GM18508 (cell line): ENCODE measurements around the gene SRPRB.

ENCODE experiments used
- ATAC-seq: cut with Tn5 transposase; IDR thresholded peaks from one replicate; pipeline ENCODE4 v1.9.1; 2021; ENCODE audit warnings: moderate number of reproducible peaks; ENCODE audit not compliant: insufficient read depth, unreplicated experiment

The SRPRB gene

GRCh38 chr3:133840055-133840737 is 34.6 kb downstream of the SRPRB start:
- no peak for ATAC-seq

DNA sequence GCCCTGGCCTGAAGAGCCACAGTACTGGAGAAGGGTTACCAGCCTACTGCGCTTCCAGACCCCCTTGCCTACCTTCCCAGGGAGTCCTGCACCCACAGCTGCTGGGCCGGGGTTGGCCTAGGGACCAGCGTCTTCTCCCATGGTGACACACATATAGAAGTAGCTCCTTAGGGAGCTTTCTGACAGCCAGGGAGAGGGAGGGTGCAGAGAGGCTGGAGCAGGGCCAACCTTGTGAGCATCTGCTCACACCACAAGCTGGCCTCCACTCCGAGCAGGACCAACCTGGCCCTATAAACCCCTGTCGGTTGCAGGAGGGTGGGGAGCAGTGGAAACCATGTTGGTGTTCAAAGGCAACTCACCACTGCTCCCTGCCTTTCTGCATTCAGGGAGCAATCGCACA is 35.2 kb downstream of the SRPRB start:
- no peak for ATAC-seq

DNA sequence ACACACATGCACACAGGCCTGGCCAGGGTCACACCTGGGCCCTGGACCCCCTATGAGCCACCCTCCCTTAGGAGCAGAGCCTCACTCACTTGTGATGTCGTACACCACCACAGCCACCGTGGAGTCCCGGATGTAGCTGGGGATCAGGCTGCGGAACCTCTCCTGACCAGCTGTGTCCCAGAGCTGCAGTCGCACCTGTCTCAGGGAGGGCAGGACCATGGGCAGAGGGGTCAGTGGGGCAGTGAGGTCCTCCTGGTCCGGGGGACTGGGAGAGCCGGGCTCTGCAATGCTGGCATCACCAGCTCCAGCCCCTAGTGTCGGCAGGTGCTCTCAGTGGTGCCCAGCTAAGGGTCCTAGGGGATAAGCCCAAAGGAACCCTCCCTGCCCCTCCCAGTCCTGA is 35.6 kb downstream of the SRPRB start:
- no peak for ATAC-seq

DNA sequence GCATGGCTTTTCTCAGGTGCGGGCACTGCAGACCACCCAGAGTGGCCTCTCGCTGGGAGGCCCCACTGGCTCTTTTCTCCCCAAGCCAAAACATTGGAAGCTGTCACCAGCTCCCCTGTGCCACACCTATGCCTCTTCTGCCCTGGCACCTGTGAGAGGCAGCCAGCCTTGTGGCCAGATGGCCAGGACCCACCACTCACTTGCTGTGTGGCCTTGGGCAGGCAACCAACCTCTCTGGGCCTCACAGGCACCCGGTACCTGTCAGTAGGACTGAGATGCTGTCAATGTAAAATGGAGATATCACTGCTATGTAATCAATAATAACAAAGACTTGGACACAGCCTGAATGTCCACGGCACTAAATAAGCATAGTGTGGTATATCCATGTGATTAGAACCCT is 36.5 kb downstream of the SRPRB start:
- ATAC-seq: no peak

- ATAC-seq: no peak
Observed at GRCh38 chr3:133843634-133844033, 38.0 kb downstream of the SRPRB start.

GRCh38 chr3:133845127-133845526 is 39.5 kb downstream of the SRPRB start:
- no peak for ATAC-seq

GRCh38 chr3:133849346-133849745 is 43.7 kb downstream of the SRPRB start:
- no peak for ATAC-seq

- no peak for ATAC-seq
Observed at GRCh38 chr3:133850034-133850433, 44.4 kb downstream of the SRPRB start.

DNA sequence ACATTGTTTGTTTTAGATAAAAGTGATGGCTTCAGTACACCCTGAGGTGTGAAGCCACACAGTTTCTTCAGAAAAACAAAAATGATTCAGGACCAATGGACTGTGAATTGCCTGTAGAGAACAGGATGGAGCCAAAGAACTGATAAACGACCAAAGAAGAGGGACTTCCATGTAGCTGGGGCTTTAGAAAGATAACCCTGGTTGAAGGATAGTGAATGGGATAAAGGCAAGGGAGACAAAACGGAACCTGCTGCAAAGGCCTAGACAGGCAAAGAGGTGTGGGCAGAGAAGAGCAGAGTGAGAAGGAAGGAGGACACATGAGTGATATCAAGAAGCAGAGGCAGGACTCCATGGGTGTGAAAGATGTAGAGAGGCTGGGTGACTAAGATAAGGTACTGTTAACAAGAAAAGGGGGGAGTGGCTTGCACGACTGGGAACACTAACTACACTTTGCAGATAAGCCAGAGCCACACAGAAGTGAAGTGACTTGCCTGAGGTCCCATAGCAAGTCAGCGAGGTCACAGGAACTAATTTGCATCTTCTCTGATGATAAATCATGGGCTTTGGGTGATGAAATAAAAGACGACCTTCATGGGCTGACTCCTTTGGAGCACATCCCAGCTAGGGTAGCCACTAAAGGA is 45.8 kb downstream of the SRPRB start:
- no peak for ATAC-seq

DNA sequence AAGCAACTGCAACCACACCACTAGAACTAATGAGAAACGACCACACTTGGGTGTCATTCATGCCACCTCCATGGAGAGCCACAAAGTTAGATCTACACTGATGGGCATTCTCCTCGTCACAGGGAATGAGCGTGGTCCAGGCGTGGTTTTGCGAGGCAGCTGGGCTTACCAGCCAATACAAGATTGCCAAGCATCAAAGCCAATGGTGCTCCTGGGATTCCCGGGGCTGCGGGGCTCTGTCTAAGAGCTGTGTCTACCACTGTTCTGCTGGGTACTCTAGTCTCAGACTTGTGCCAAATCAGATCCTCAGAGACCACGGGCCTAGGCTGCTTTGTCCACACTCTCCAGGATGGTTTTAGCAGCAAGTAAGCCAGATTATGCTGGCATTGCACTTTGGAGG is 46.3 kb downstream of the SRPRB start:
- no peak for ATAC-seq

DNA sequence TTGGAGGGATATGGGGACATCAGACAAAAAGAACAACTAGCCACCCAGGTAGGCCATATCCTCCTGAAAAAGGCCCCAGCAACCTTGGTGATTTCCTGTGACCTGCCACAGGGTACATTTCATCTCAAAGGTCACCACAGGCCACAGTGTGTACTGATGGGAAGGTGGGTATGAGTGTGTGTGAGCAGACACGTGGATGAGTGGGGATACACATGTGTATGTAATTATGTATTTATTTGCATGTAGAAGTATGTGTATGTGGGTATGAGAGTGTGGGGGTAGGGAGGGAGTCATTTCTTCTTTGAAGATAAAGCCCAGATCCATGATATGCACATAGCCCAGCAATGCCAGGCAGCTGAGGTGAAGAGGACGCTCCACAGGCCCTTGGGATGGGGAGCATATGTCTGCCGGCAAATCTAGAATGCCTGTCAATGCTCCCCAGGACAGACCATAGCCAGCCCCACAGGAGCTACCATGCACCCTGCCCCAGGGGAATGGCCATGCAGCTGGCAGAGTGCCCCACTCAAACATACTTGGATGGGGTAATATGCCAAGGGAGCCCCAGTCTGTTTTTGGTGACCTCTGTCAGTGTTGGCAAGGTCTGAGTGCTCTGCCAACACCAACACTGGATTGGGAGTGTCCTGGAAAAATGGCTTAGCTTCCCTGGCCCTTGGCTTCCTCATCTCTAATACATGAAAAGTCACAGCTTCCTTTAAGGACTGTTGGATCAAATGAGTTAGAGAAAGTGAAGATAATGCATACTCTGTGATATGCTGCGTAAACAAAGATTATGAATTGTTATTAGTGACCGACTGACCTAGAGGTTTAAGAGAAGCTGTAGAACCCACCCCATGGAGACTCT is 47.7 kb downstream of the SRPRB start:
- no peak for ATAC-seq

- no peak for ATAC-seq
Observed at GRCh38 chr3:133853925-133854227, 48.3 kb downstream of the SRPRB start.

DNA sequence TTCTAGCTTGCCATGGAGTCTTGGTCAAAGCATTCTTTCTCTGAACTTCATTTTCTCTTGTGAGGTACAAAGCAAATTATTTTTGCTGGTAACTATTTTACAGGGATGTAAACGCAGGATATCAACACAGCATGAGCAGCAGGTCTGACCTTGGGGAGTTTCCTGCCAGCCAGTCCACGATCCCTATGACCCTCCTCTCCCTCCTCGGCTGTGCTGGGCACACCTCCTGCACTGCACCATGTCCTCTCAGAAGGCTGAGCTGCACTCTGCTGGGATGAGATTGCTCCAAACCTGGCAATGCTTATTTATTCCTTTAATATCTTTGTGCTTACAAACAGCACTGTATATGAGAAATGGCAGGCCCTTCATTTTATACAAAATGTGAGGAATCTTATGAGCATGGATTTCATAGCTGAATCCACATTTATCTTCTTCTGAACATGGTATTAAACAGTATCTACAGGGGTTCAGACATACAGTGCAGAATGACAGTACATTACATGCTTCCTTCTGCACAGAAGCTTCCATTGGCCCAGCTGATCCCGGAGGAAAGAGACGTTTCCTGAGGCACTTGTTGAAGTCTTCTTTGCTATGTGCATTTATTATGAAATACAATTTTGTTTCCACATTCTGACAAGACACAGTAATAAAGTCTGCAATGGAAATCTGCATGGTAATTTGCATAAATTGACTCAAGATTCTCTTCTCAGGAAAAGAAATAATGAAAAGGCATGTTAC is 48.8 kb downstream of the SRPRB start:
- no peak for ATAC-seq

DNA sequence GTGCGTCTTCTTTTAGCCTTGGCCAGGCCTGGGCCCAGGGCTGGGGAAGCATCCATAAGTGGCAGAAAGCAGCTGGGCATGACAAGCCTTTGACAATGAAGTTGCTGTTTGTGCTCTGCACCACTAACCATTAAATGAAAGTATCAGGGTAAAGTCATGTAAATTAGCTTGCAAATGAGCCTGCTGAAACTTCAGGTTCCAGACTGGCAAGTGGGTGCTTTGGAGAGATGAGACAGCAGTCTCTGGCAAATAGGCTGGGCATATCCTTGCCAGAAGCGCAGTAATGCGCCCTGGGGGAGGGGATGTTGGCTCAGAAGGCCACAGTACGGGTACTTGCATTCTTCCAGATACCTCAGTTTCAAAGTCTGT is 49.4 kb downstream of the SRPRB start:
- ATAC-seq: no peak

- no peak for ATAC-seq
Observed at GRCh38 chr3:133855772-133856171, 50.2 kb downstream of the SRPRB start.

DNA sequence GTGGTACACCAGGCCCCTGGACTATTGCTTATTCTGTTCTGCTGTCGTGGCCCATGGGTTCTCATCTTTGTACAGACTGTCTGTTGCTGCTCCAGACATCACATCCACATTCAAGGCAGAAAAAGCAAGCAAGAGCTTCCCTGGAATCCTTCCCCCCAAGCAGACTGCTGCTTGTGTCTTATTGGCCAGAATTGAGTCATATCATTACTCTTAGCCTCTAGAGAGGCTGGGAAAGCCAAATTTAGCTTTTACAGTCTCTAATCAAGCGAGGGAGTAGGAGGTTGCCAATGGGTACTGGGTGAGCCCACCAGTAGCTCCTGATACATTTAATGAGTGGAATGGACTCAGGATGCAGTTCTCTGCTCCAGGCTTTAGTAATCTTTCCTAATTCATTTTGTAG is 50.7 kb downstream of the SRPRB start:
- ATAC-seq: no peak

- ATAC-seq: no peak
Observed at GRCh38 chr3:133857767-133858166, 52.2 kb downstream of the SRPRB start.

- no peak for ATAC-seq
Observed at GRCh38 chr3:133859381-133860234, 54.0 kb downstream of the SRPRB start.

GRCh38 chr3:133860519-133860918 is 54.9 kb downstream of the SRPRB start:
- ATAC-seq: no peak

DNA sequence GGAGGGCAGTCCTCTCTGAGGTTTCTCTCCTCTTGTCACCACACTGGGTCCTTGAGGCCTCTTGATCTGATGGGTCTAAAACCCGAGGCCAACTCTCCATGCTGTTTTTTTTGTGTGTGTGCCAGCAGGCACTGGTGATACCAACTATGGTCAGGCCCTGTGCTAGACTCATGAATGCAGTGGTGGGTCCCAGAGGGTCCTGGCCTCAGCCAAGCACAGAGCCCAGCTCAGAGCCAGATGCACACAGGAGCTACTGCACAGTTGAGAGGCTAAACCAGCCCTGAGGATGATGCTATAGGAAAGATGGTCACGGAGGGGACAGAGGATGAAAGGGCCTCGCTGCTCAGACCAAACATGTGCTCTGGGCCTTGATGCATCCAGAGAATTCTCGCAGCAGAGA is 56.5 kb downstream of the SRPRB start:
- no peak for ATAC-seq
